Mesenchymal stem cell (in vitro differentiated cells and primary cell): ENCODE data around the gene DNAJC6.

Experiments
- DNase-seq: peaks from one replicate; pipeline ENCODE4 v3.0.0-alpha.2; 2013
- H2AFZ ChIP-seq: one replicate; pipeline ENCODE4 v1.6.1; 2013; ENCODE audit warnings: low read depth, mild to moderate bottlenecking, control low read depth, inconsistent platforms, low read length, moderate library complexity
- H2AK5ac ChIP-seq: 2 replicates; pipeline ENCODE4 v1.6.1; 2013; ENCODE audit warnings: low read length, moderate library complexity, mild to moderate bottlenecking, inconsistent platforms; ENCODE audit not compliant: severe bottlenecking
- H2BK120ac ChIP-seq: one replicate; pipeline ENCODE4 v1.6.1; 2013; ENCODE audit warnings: low read depth, mild to moderate bottlenecking, inconsistent platforms, low read length, moderate library complexity
- H2BK12ac ChIP-seq, 2 experiments: one replicate each; pipeline ENCODE4 v1.6.1; 2013; ENCODE audit warnings: inconsistent platforms in 2 of 2, low read length in 2 of 2, mild to moderate bottlenecking in 2 of 2, moderate library complexity in 2 of 2, control low read depth in 1 of 2
- H2BK15ac ChIP-seq: one replicate; pipeline ENCODE4 v1.6.1; 2013; ENCODE audit warnings: mild to moderate bottlenecking, low read depth, inconsistent platforms; ENCODE audit not compliant: poor library complexity, severe bottlenecking
- H2BK5ac ChIP-seq: 2 replicates; pipeline ENCODE4 v1.6.1; 2013; ENCODE audit warnings: low read depth, mild to moderate bottlenecking, low read length, control low read depth, inconsistent platforms; ENCODE audit not compliant: poor library complexity, severe bottlenecking
- H3K14ac ChIP-seq, 2 experiments: one replicate each; pipeline ENCODE4 v1.6.1; 2013; ENCODE audit warnings: inconsistent platforms in 2 of 2, low read length in 2 of 2, control low read depth in 1 of 2, mild to moderate bottlenecking in 1 of 2, moderate library complexity in 1 of 2
- H3K18ac ChIP-seq, 2 experiments: one replicate each; pipeline ENCODE4 v1.6.1; 2013; ENCODE audit warnings: inconsistent platforms in 2 of 2, low read length in 2 of 2, control low read depth in 1 of 2, low read depth in 1 of 2, mild to moderate bottlenecking in 1 of 2
- H3K23ac ChIP-seq, 2 experiments: one replicate each; pipeline ENCODE4 v1.6.1; 2013; ENCODE audit warnings: inconsistent platforms in 2 of 2, low read length in 2 of 2, mild to moderate bottlenecking in 2 of 2, moderate library complexity in 2 of 2, control low read depth in 1 of 2
- H3K27ac ChIP-seq: 2 replicates; pipeline ENCODE4 v1.5.1; 2013; ENCODE audit warnings: mild to moderate bottlenecking, moderate library complexity, low read length, control low read depth, inconsistent platforms; ENCODE audit not compliant: poor library complexity, severe bottlenecking
- H3K27me3 ChIP-seq, 2 experiments: 2 replicates each; pipeline versions ENCODE4 v1.6.1 to v1.7.0; 2013; ENCODE audit warnings: low read length in 2 of 2, mild to moderate bottlenecking in 2 of 2, moderate library complexity in 2 of 2, control low read depth in 1 of 2, inconsistent platforms in 1 of 2; ENCODE audit not compliant: control insufficient read depth in 1 of 2, insufficient read depth in 1 of 2
- H3K36me3 ChIP-seq, 2 experiments: 2 replicates each; pipeline versions ENCODE4 v1.6.1 to v1.7.0; 2013; ENCODE audit warnings: low read length in 2 of 2, control low read depth in 1 of 2, inconsistent platforms in 1 of 2, low read depth in 1 of 2, mild to moderate bottlenecking in 1 of 2; ENCODE audit not compliant: insufficient read depth in 2 of 2, control insufficient read depth in 1 of 2
- H3K4ac ChIP-seq, 2 experiments: one replicate each; pipeline ENCODE4 v1.6.1; 2013; ENCODE audit warnings: inconsistent platforms in 2 of 2, low read length in 2 of 2, mild to moderate bottlenecking in 2 of 2, moderate library complexity in 2 of 2, control low read depth in 1 of 2, low read depth in 1 of 2
- H3K4me1 ChIP-seq: 2 replicates; pipeline ENCODE4 v1.6.1; 2013; ENCODE audit warnings: low read depth, low read length, control low read depth; ENCODE audit not compliant: control insufficient read depth, insufficient read depth
- H3K4me2 ChIP-seq: 2 replicates; pipeline ENCODE4 v1.6.1; 2013; ENCODE audit warnings: low read length, mild to moderate bottlenecking, inconsistent platforms; ENCODE audit not compliant: poor library complexity, severe bottlenecking
- H3K4me3 ChIP-seq, 2 experiments: 2 replicates each; pipeline versions ENCODE4 v1.5.1 to v1.7.0; 2013; ENCODE audit warnings: low read length in 2 of 2, mild to moderate bottlenecking in 2 of 2, control low read depth in 1 of 2, low read depth in 1 of 2; ENCODE audit not compliant: insufficient read depth in 1 of 2
- H3K79me1 ChIP-seq: replicated peaks from 2 replicates; pipeline ENCODE4 v1.6.1; 2013; ENCODE audit warnings: mild to moderate bottlenecking, control low read depth, low read length, inconsistent platforms; ENCODE audit not compliant: poor library complexity, severe bottlenecking
- H3K9ac ChIP-seq: 2 replicates; pipeline ENCODE4 v1.7.0; 2013; ENCODE audit warnings: mild to moderate bottlenecking, low read length, moderate library complexity
- H3K9me3 ChIP-seq: 2 replicates; pipeline ENCODE4 v1.7.0; 2013; ENCODE audit warnings: mild to moderate bottlenecking, low read length; ENCODE audit not compliant: control insufficient read depth
- H4K8ac ChIP-seq: one replicate; pipeline ENCODE4 v1.6.1; 2013; ENCODE audit warnings: inconsistent platforms, mild to moderate bottlenecking, low read length, moderate library complexity
- H4K91ac ChIP-seq: one replicate; pipeline ENCODE4 v1.6.1; 2013; ENCODE audit warnings: mild to moderate bottlenecking, low read length, inconsistent platforms
- WGBS: methylation state at CpG from one replicate; pipeline ENCODE4 v1.1.7; 2013; ENCODE audit warnings: mixed read lengths; 5-methylcytosine and 5-hydroxymethylcytosine counted together

DNAJC6 gene

DNA sequence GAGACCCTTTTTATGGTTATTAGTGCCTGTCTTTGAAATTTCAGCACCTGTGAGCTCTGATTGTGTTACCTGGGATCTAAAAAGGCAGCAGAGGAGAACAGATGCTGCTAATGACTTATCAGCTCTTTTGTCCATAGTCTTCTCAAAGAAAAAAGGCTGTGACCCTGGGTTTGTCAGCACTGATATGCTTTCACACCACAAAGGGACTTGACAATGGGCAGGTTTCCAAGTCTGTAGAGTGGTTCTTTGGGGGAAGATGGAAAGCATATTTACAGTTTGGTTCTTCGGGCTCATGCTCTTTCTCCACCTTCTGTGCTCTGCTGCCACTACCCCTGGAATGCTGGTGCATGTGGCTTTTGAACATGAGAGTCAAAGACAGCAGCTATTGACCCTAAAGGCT, 32.0 kb downstream of the DNAJC6 start:
- no peak overlapping the region for H2BK12ac ChIP-seq
- no peak overlapping the region for H2AFZ ChIP-seq
- no peak overlapping the region for H3K9ac ChIP-seq
- H4K8ac ChIP-seq, result no peak overlapping the region
- no peak overlapping the region for H3K23ac ChIP-seq
- H3K9me3 ChIP-seq, result no peaks in the 10 kb centered on the region
- no peak overlapping the region for H4K91ac ChIP-seq
- no peak overlapping the region for H3K18ac ChIP-seq
- H3K4me2 ChIP-seq, result no peak overlapping the region
- H3K27me3 ChIP-seq, result no peaks in the 10 kb centered on the region
- WGBS, result 91% methylated on average over 1 of the region's 1 CpG
- H2BK15ac ChIP-seq, result no peak overlapping the region
- no peak for DNase-seq
- H2BK5ac ChIP-seq, result no peak overlapping the region
- H3K4me1 ChIP-seq, result no peaks in the 10 kb centered on the region
- no peak overlapping the region for H3K4me3 ChIP-seq
- H3K79me1 ChIP-seq, result peaks cover 11% of the 10 kb centered on the region
- no peak overlapping the region for H2BK120ac ChIP-seq
- H2AK5ac ChIP-seq, result no peak overlapping the region
- H3K14ac ChIP-seq, result no peak overlapping the region
- no peaks in the 10 kb centered on the region for H3K36me3 ChIP-seq
- no peak overlapping the region for H3K27ac ChIP-seq
- no peak overlapping the region for H3K4ac ChIP-seq

DNA sequence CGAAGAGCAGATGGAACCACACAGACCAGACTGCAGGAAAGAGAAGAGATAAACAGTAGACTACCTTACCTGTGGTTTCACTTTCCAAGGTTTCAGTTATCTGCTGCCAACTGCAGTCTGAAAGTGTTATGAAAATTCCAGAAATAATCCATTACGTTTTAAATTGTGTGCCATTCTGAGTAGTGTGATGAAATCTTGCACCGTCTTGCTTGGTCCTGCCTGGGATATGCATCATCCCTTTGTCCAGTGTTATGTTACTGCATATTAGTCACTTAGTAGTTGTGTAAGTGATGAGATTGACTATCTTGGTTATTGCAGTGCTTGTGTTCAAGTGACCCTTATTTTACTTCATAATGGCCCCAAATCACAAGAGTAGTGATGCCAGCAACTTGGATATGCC, 33.9 kb downstream of the DNAJC6 start:
- no peak overlapping the region for H3K4me3 ChIP-seq
- H2AFZ ChIP-seq, result no peak overlapping the region
- H2BK5ac ChIP-seq, result no peak overlapping the region
- no peak overlapping the region for H3K18ac ChIP-seq
- H3K79me1 ChIP-seq, result peaks cover 11% of the 10 kb centered on the region
- 87% methylated on average over 2 of the region's 3 CpGs for WGBS
- no peak overlapping the region for H2BK120ac ChIP-seq
- H2BK15ac ChIP-seq, result no peak overlapping the region
- H3K4me1 ChIP-seq, result no peaks in the 10 kb centered on the region
- H3K9ac ChIP-seq, result no peak overlapping the region
- no peak overlapping the region for H4K8ac ChIP-seq
- no peak overlapping the region for H2AK5ac ChIP-seq
- no peak overlapping the region for H3K4me2 ChIP-seq
- H2BK12ac ChIP-seq, result no peak overlapping the region
- H3K23ac ChIP-seq, result no peak overlapping the region
- peak; percentile 43 for DNase-seq
- H3K4ac ChIP-seq, result no peak overlapping the region
- no peaks in the 10 kb centered on the region for H3K9me3 ChIP-seq
- H3K14ac ChIP-seq, result no peak overlapping the region
- H3K27me3 ChIP-seq, result no peaks in the 10 kb centered on the region
- H4K91ac ChIP-seq, result no peak overlapping the region
- H3K27ac ChIP-seq, result no peak overlapping the region
- no peaks in the 10 kb centered on the region for H3K36me3 ChIP-seq

DNA sequence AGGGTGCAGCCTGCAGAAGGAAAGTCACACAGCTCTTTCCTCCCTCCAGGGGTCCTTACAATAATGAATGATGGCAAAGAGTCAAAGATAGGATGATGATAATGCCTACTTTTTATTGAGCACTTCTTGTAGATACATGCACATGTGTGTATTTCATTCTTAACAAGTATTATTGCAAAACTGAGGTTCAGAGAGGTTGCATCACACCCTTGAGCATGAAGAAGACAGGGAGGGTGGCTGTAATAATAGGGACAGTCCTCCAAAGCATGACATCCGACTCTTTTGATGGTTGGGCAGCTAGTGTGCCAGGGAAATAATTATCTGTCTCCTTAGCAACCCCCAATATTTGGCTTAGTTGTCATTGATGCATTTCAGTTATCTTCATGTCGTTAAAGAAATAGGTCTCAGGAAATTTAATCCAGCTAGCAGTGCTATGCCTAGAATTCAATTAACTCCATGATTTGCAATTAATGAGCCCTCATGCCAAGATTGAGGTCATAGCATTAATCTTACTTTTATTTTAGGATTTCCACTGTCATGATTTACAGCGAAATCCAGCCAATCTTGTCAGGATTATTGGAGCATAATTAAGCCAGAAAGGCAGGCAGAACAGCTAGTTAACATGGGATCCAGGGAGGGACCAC, 35.0 kb downstream of the DNAJC6 start:
- Histone ChIP-seq H4K91ac (no peak overlapping the region), H3K14ac (no peak overlapping the region), H3K23ac (no peak overlapping the region), H2BK120ac (no peak overlapping the region), H3K4ac (no peak overlapping the region), H3K27ac (no peak overlapping the region), H3K4me1 (no peaks in the 10 kb centered on the region), H2BK12ac (no peak overlapping the region), H2AFZ (no peak overlapping the region), H3K9me3 (no peaks in the 10 kb centered on the region), H2BK5ac (no peak overlapping the region), H3K79me1 (peaks cover 11% of the 10 kb centered on the region), H3K4me2 (no peak overlapping the region), H3K4me3 (no peak overlapping the region), H4K8ac (no peak overlapping the region), H3K36me3 (no peaks in the 10 kb centered on the region), H2BK15ac (no peak overlapping the region), H3K27me3 (no peaks in the 10 kb centered on the region), H2AK5ac (no peak overlapping the region), H3K18ac (no peak overlapping the region), H3K9ac (no peak overlapping the region)
- WGBS, result 66% methylated on average over 3 of the region's 3 CpGs
- DNase-seq, result no peak

DNA sequence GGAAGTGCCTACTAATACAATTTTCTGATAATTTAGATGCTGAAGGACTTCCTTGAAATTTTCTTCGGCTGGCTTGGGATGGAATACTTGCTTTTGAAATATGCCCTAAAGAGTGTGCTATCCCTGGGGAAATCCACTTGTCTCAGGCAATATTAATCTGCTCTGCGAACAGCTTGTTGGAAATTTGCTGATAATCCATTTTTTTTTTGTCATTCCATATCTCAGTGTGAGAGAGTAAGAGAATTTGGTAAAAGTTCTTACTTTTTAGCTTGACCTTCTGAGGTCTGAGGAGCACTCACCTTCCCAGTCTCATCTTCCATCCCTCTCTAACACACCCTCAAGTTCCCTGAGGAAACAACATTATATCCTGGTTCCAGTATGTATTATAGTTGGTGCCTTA, 36.8 kb downstream of the DNAJC6 start:
- Histone ChIP-seq H3K23ac (no peak overlapping the region), H2AFZ (no peak overlapping the region), H3K9ac (no peak overlapping the region), H3K9me3 (no peaks in the 10 kb centered on the region), H2BK15ac (no peak overlapping the region), H3K27ac (no peak overlapping the region), H3K79me1 (peaks cover 4% of the 10 kb centered on the region), H4K8ac (no peak overlapping the region), H3K18ac (no peak overlapping the region), H3K4me2 (no peak overlapping the region), H3K36me3 (no peaks in the 10 kb centered on the region), H4K91ac (no peak overlapping the region), H2BK120ac (no peak overlapping the region), H2BK5ac (no peak overlapping the region), H3K14ac (no peak overlapping the region), H3K27me3 (no peaks in the 10 kb centered on the region), H3K4ac (no peak overlapping the region), H3K4me3 (no peak overlapping the region), H2BK12ac (no peak overlapping the region), H2AK5ac (no peak overlapping the region), H3K4me1 (no peaks in the 10 kb centered on the region)
- WGBS, result 98% methylated on average over 2 of the region's 2 CpGs
- no peak for DNase-seq
